Muscle layer of duodenum (tissue), 2 donors: ENCODE data around the gene DGKI.

Experiments
- H3K27ac ChIP-seq: one replicate; pipeline ENCODE4 v1.7.0; 2013; ENCODE audit warnings: mild to moderate bottlenecking, low read length
- H3K27me3 ChIP-seq: one replicate; pipeline ENCODE4 v1.7.0; 2013; ENCODE audit warnings: low read depth, mild to moderate bottlenecking, control low read depth, low read length
- H3K36me3 ChIP-seq, 2 donors: one replicate each; pipeline ENCODE4 v1.7.0; 2013; ENCODE audit warnings: low read length in 2 of 2, control low read depth in 1 of 2, mild to moderate bottlenecking in 1 of 2; ENCODE audit not compliant: insufficient read depth in 2 of 2, control insufficient read depth in 1 of 2
- H3K4me1 ChIP-seq, 2 donors: one replicate each; pipeline ENCODE4 v1.7.0; 2013; ENCODE audit warnings: low read length in 2 of 2, mild to moderate bottlenecking in 2 of 2, control low read depth in 1 of 2, moderate library complexity in 1 of 2; ENCODE audit not compliant: insufficient read depth in 2 of 2, control insufficient read depth in 1 of 2
- H3K4me3 ChIP-seq, 2 donors: one replicate each; pipeline ENCODE4 v1.7.0; 2013; ENCODE audit warnings: low read length in 2 of 2, low read depth in 1 of 2, mild to moderate bottlenecking in 1 of 2
- H3K9me3 ChIP-seq, 2 donors: one replicate each; pipeline ENCODE4 v1.7.0; 2013; ENCODE audit warnings: low read length in 2 of 2, control low read depth in 1 of 2, mild to moderate bottlenecking in 1 of 2; ENCODE audit not compliant: control insufficient read depth in 1 of 2
- donor health status: healthy.

The DGKI gene

GRCh38 chr7:137753948-137754851 is 92.6 kb downstream of the DGKI start:
- H3K4me1 ChIP-seq = peaks cover 0 to 6% of the 10 kb centered on the region in 2 donors
- no peak overlapping the region for H3K4me3 ChIP-seq
- no peak overlapping the region for H3K27ac ChIP-seq
- H3K36me3 ChIP-seq = no peaks in the 10 kb centered on the region
- H3K27me3 ChIP-seq = no peaks in the 10 kb centered on the region
- H3K9me3 ChIP-seq = no peaks in the 10 kb centered on the region

DNA sequence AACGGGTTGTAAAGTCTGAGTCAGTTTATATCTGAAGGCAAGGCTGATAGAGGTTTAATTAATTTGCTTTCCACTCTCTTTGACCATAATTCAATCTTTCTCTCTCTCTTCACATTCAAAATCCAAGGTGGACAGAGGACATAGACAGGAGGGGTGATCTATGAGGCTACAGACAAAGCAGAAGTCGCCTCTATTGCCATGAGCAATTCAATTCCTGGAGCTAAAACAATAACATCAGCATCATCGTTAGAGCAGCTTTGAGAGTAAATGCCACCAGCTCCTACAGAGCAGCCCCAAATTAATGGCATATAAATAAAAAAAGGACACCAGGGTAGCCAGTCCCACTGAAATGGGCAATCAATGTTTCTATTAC is 93.2 kb downstream of the DGKI start:
- Histone ChIP-seq H3K9me3 (no peaks in the 10 kb centered on the region), H3K4me3 (no peak overlapping the region), H3K4me1 (peaks cover 0 to 6% of the 10 kb centered on the region in 2 donors), H3K27me3 (no peaks in the 10 kb centered on the region), H3K36me3 (no peaks in the 10 kb centered on the region), H3K27ac (no peak overlapping the region)

DNA sequence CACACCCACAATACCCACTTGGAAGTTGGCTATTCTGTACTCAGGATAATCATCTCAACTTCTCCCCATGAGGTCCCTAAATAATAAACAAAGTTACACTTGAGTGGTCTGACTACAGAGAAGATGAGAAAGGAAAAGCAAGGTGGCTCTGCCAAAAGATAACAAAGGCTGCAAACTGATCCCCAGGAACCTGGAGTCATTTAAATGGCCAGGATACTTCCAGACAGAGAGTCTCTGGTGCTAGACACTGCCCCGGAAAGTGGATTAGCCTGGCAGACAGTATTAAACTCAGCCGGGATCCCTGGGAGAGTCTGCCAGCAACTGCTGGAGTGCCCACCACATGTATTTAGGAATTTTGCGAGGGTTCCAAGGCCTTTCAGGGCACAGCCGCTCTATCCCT is 93.7 kb downstream of the DGKI start:
- Histone ChIP-seq H3K4me3 (no peak overlapping the region), H3K27me3 (no peaks in the 10 kb centered on the region), H3K4me1 (peaks cover 0 to 6% of the 10 kb centered on the region in 2 donors), H3K27ac (no peak overlapping the region), H3K36me3 (no peaks in the 10 kb centered on the region), H3K9me3 (no peaks in the 10 kb centered on the region)

DNA sequence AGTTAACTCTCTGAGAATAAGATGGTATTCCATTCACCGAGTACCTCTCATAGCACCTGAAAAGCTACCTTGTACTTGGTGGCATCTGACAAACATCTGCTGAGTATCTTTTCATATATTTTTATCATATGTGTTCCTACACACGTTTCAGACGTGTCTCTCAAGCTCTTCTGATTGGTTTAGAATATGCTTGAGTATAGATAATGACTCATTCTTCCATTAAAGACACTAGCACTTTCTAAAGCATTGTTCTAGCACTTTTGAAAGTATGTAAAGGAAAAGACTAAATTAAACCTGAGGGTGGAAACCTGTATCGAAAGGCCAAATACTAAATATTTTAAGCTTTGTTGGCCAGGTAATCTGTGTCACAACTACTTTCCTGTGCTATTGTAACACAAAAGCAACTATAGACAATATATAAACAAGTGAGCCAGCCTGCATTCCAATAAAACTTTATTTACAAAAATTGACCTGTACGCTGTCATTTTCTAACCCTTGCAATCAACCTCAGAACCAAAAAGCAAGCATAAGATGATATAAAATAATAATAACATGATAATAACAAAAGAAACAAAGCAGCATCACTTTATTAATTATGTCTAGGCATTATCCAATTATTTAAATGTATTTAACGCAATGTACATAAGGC is 95.3 kb downstream of the DGKI start:
- Histone ChIP-seq H3K36me3 (no peaks in the 10 kb centered on the region), H3K4me1 (peaks cover 0 to 6% of the 10 kb centered on the region in 2 donors), H3K4me3 (no peak overlapping the region), H3K27ac (no peak overlapping the region), H3K27me3 (no peaks in the 10 kb centered on the region), H3K9me3 (no peaks in the 10 kb centered on the region)

DNA sequence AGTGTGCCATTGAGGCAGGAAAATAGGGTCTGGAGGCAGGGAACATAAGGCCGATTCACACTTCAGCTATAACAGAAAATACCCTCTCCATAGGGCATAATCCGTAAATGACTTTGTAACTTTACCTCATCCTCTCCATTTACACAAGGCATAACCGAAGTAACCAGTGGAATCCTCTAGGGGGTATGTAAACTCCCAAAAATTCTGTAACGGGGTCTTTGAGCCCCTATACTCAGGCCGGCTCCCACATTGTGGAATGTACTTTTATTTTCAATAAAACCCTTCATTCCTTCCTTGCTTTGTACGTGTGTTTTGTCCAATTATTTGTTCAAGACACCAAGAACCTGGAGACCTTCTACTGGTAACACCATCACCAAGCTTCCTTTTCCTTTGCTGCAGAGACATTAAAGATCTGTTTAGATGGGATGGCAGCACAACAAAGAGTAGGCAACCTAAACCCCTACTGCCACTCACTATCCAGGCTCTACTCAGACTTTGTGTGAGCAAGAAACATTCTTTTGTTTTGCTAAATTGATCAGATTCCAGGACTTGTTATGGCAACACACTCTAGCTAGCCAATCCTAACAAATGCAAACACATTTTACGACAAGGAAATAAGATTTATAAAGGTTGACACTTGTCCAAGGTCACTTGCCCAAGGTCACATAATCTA is 99.3 kb downstream of the DGKI start:
- no peaks in the 10 kb centered on the region for H3K36me3 ChIP-seq
- no peaks in the 10 kb centered on the region for H3K9me3 ChIP-seq
- H3K27ac ChIP-seq = no peak overlapping the region
- H3K4me1 ChIP-seq = no peaks in the 10 kb centered on the region
- H3K27me3 ChIP-seq = no peaks in the 10 kb centered on the region
- no peak overlapping the region for H3K4me3 ChIP-seq

DNA sequence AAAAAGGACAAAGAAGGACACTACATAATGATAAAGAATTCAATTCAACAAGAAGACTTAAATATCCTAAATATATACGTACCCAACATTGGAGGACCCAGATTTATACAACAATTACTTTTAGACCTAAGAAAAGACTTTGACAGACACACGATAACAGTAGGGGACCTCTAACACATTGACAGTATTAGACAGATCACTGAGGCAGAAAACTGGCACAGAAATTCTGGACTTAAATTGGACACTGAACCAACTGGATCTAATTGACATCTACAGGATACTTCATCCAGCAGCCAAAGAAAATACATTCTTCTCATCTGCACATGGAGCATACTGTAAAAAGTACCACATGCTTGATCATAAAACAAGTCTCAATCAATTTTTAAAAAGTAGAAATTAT is 103.8 kb downstream of the DGKI start:
- Histone ChIP-seq H3K27me3 (no peaks in the 10 kb centered on the region), H3K36me3 (no peaks in the 10 kb centered on the region), H3K4me1 (no peaks in the 10 kb centered on the region), H3K27ac (no peak overlapping the region), H3K9me3 (no peaks in the 10 kb centered on the region), H3K4me3 (no peak overlapping the region)

GRCh38 chr7:137742051-137742450 is 104.7 kb downstream of the DGKI start:
- no peaks in the 10 kb centered on the region for H3K9me3 ChIP-seq
- H3K27me3 ChIP-seq = no peaks in the 10 kb centered on the region
- no peak overlapping the region for H3K27ac ChIP-seq
- H3K4me3 ChIP-seq = no peak overlapping the region
- no peaks in the 10 kb centered on the region for H3K36me3 ChIP-seq
- no peaks in the 10 kb centered on the region for H3K4me1 ChIP-seq

DNA sequence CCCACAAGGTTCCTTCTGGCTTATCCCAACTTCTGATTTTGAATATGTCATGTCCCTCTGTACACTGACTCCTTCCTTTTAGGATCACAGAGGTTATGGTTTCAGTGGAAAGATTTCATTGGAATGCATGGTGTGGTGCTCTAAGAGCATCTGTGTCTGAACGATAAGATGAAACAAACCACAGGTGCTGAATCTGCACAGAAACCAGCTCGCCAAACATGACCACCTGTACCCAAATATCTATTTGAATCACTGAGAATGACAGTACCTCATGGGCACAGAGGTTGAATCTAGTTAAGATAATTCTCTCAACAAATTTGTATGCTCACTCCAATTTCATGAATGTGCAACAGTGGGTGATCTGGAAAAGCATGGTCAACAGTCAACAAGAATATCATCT is 105.3 kb downstream of the DGKI start:
- Histone ChIP-seq H3K9me3 (no peaks in the 10 kb centered on the region), H3K27me3 (no peaks in the 10 kb centered on the region), H3K4me1 (no peaks in the 10 kb centered on the region), H3K4me3 (no peak overlapping the region), H3K36me3 (no peaks in the 10 kb centered on the region), H3K27ac (no peak overlapping the region)

DNA sequence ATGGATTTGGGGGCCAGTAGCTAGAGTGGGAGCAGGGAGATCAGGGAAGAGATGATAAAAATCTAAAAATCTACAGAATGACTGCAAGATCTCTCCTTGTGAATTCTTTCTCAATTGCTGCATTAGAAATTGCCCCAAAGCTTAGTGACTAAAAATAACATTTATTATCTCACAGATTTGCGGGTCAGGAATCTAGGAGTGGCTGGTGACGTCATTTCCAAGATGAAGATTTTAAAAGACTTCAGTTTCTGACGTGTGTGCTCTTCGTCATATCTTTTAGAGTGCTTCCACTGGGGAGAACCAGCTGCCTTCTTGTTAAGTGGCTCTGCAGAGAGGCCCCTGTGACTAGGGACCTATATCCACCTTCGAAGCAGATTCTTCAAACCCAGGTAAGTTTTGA is 112.6 kb downstream of the DGKI start:
- Histone ChIP-seq H3K4me1 (no peaks in the 10 kb centered on the region), H3K27me3 (no peaks in the 10 kb centered on the region), H3K4me3 (no peak overlapping the region), H3K36me3 (no peaks in the 10 kb centered on the region), H3K9me3 (no peaks in the 10 kb centered on the region), H3K27ac (no peak overlapping the region)

DNA sequence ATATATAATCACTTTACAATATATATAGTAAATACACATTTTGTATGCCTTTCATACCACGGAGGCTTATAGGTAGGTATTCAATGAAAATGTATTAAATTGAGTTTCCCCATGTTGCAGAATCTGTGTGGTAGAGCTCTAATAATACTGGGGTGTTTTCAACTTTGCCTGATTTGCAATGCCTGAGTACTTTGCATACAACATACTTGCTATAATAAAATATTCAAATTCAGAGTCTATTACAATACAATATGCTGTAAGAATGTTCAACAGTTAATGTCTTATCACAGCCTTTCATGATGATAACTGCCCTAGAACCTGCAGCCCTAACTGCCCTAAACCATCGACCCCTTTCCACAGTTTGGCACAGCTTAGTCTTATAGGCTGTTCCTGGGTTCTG is 114.6 kb downstream of the DGKI start:
- no peaks in the 10 kb centered on the region for H3K4me1 ChIP-seq
- H3K9me3 ChIP-seq = no peaks in the 10 kb centered on the region
- no peaks in the 10 kb centered on the region for H3K27me3 ChIP-seq
- H3K27ac ChIP-seq = no peak overlapping the region
- no peak overlapping the region for H3K4me3 ChIP-seq
- no peaks in the 10 kb centered on the region for H3K36me3 ChIP-seq

DNA sequence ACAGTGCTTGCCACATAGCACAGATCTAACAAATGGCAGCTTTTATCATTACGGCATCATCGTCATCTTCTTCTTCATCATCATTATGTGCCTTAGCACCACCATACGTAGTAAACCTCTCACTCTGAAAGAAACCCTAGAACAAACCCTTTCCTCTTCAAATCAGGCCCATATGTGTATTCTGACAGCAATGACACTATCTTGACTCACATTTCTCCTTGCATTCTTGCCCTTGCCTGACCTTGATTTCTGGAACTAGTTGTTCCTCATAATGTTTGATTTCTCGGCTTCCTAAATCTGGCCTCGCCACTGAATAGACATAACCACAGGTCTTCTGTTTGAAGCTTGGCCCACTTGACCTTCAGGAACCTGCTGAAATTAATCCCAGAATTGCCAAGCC is 115.3 kb downstream of the DGKI start:
- Histone ChIP-seq H3K9me3 (no peaks in the 10 kb centered on the region), H3K36me3 (no peaks in the 10 kb centered on the region), H3K4me1 (no peaks in the 10 kb centered on the region), H3K27ac (no peak overlapping the region), H3K4me3 (no peak overlapping the region), H3K27me3 (no peaks in the 10 kb centered on the region)
